Stimulated activated CD4-positive, alpha-beta T cell treated with anti-CD3 and anti-CD28 coated beads, TNF-alpha, amount 100 ng/mL, for 4 hours (primary cell): ENCODE data around the gene CDKN2A.
A peak's percentile ranks its signal among the peaks of the same experiment; 100 is the strongest.

ENCODE experiments used
- DNase-seq, 3 experiments: peaks; one replicate each; pipeline ENCODE4 v3.0.0-alpha.2; 2020; ENCODE audit warnings: low read depth in 3 of 3

Gene CDKN2A

GRCh38 chr9:21941337-21941995, 52.7 kb downstream of the CDKN2A start:
- DNase-seq, result no peak

- no peak for DNase-seq
Observed at GRCh38 chr9:21936161-21936560, 58.0 kb downstream of the CDKN2A start.

- no peak for DNase-seq
Observed at GRCh38 chr9:21935631-21936030, 58.6 kb downstream of the CDKN2A start.

- DNase-seq, result no peak
Observed at GRCh38 chr9:21933865-21934264, 60.3 kb downstream of the CDKN2A start.

GRCh38 chr9:21933281-21933680, 60.9 kb downstream of the CDKN2A start:
- no peak for DNase-seq

GRCh38 chr9:21931428-21931827, 62.8 kb downstream of the CDKN2A start:
- no peak for DNase-seq

- DNase-seq, result no peak
Observed at GRCh38 chr9:21927752-21928151, 66.4 kb downstream of the CDKN2A start.

GRCh38 chr9:21923694-21924093, 70.5 kb downstream of the CDKN2A start:
- DNase-seq, result no peak

GRCh38 chr9:21919377-21920362, 74.5 kb downstream of the CDKN2A start:
- peak in 1 of 3 experiments; percentile 7 for DNase-seq
